Sigmoid colon (tissue), 7 donors: Measurements from ENCODE around the gene SNCB. TPM values are rescaled to one million over a fixed set of nuclear protein-coding genes. Genes with fewer than 3 reads are reported as not detected.
"Not testable (repeated sequence)": the region's sequence is repeated elsewhere in the genome, so short reads cannot be mapped to it uniquely, and the experiment has no call there.

Experiments used
- DNase-seq: peaks from one replicate; pipeline ENCODE4 v3.0.0-alpha.2; 2019
- H3K27ac ChIP-seq, 4 donors: fragments of 200-600 bp; sonication (generic); one replicate each; pipeline ENCODE4 v1.5.1; 2016 to 2019; ENCODE audit warnings: mild to moderate bottlenecking in 1 of 4
- H3K27me3 ChIP-seq, 3 donors: fragments of 200-600 bp; sonication (generic); one replicate each; pipeline ENCODE4 v1.5.1; 2019; ENCODE audit warnings: mild to moderate bottlenecking in 1 of 3
- H3K36me3 ChIP-seq, 4 donors: fragments of 200-600 bp; sonication (generic); one replicate each; pipeline ENCODE4 v1.5.1; 2016 to 2019
- H3K4me1 ChIP-seq, 4 donors: fragments of 200-600 bp; sonication (generic); one replicate each; pipeline ENCODE4 v1.5.1; 2017 to 2019
- H3K4me3 ChIP-seq, 4 donors: fragments of 200-600 bp; sonication (generic); one replicate each; pipeline ENCODE4 v1.5.1; 2017 to 2019; ENCODE audit warnings: mild to moderate bottlenecking in 2 of 4, moderate library complexity in 1 of 4
- H3K9me3 ChIP-seq, 4 donors: fragments of 200-600 bp in 3 of 4; sonication (generic) in 3 of 4; one replicate each; pipeline versions ENCODE4 v1.5.1 to v1.6.1; 2013 to 2019
- EP300 ChIP-seq, 4 donors: sonication (generic); formaldehyde crosslinking; IDR thresholded peaks; one replicate each; pipeline ENCODE4 v1.6.1; 2017; ENCODE audit warnings: antibody characterized with exemption in 4 of 4
- POLR2A ChIP-seq, 2 donors: fragments of 450-650 bp; IDR thresholded peaks; one replicate each; pipeline ENCODE4 v1.6.1; 2016; ENCODE audit warnings: antibody characterized with exemption in 2 of 2, mild to moderate bottlenecking in 2 of 2, moderate library complexity in 2 of 2
- POLR2AphosphoS5 ChIP-seq, 4 donors: sonication (generic); formaldehyde crosslinking; IDR thresholded peaks; one replicate each; pipeline ENCODE4 v1.6.1; 2017; ENCODE audit warnings: antibody characterized with exemption in 4 of 4
- WGBS, 2 donors: extraction: QIAGEN DNeasy Blood & Tissue Kit; methylation state at CpG; one replicate each; pipeline ENCODE4 v1.1.7; 2013; 5-methylcytosine and 5-hydroxymethylcytosine counted together
- intact Hi-C: fragments of 100-400 bp; cut with DNase I; formaldehyde crosslinking; loops from one replicate; pipeline ENCODE4 v1.15.1; 2023
- polyA plus RNA-seq, 3 donors: library from polyadenylated mRNA; stranded (reverse); fragments of 200-250 nt; gene quantifications; one replicate each; pipeline ENCODE4 v1.2.3, GENCODE V29; 2013
- total RNA-seq, 4 donors: library from RNA; depleted of rRNA; stranded (reverse); fragments of >200 nt; gene quantifications; one replicate each; pipeline ENCODE4 v1.1.0, GENCODE V29; 2016
- TF ChIP-seq, protein P1 (sequence below), 4 experiments: fragments of 450-650 bp in 3 of 4; fragments of 200-600 bp in 1 of 4; IDR thresholded peaks; one replicate each; pipeline ENCODE4 v1.5.1; 2016 to 2019; ENCODE audit warnings: antibody characterized with exemption in 4 of 4, mild to moderate bottlenecking in 3 of 4, moderate library complexity in 2 of 4
- donor health status: healthy with polysubstance abuse.
- donor health status: Bipolar disorder and iron deficiency.
- donor health status: healthy.

Gene SNCB
- total and polyA plus RNA-seq, 7 donors, result 0.23 to 2.2 TPM; not detected in 5

DNA sequence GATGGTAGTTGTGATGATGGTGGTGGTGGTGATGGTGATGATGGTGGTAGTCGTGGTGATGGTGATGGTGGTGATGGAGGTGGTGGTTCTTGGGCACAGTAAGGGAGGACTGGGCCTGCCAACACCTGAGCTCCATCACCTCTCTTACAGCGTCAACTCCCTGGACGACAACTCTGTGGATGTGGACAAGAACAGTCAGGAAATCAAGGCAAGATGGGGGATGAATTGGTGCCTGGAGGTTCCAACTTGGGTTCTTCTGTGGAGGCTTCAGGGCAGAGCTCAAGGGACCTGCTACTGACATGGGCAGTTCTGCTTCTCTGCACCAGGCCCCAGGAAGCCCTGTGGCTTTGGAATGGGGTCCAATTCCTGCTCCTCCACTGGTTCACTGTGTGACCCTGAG, 37.8 kb downstream of the SNCB start:
- Histone ChIP-seq H3K4me1 (peaks cover 0 to 13% (median 9%) of the 10 kb centered on the region in 4 donors), H3K4me3 (no peak overlapping the region), H3K27ac (no peak overlapping the region), H3K36me3 (no peaks in the 10 kb centered on the region), H3K9me3 (no peaks in the 10 kb centered on the region), H3K27me3 (peaks cover 5 to 29% (median 8%) of the 10 kb centered on the region in 3 donors)
- TF ChIP-seq POLR2AphosphoS5 (IDR thresholded peaks at IDR 0.05) (no peak), EP300 (IDR thresholded peaks at IDR 0.05) (no peak), POLR2A (IDR thresholded peaks at IDR 0.05) (no peak)
- TF ChIP-seq, protein P1, sequence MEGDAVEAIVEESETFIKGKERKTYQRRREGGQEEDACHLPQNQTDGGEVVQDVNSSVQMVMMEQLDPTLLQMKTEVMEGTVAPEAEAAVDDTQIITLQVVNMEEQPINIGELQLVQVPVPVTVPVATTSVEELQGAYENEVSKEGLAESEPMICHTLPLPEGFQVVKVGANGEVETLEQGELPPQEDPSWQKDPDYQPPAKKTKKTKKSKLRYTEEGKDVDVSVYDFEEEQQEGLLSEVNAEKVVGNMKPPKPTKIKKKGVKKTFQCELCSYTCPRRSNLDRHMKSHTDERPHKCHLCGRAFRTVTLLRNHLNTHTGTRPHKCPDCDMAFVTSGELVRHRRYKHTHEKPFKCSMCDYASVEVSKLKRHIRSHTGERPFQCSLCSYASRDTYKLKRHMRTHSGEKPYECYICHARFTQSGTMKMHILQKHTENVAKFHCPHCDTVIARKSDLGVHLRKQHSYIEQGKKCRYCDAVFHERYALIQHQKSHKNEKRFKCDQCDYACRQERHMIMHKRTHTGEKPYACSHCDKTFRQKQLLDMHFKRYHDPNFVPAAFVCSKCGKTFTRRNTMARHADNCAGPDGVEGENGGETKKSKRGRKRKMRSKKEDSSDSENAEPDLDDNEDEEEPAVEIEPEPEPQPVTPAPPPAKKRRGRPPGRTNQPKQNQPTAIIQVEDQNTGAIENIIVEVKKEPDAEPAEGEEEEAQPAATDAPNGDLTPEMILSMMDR (IDR thresholded peaks at IDR 0.05), result no peak
- no peak for DNase-seq
- intact Hi-C loops, result no loop called here
- 96 to 99% methylated on average over 3 of the region's 3 CpGs for WGBS, 2 donors

DNA sequence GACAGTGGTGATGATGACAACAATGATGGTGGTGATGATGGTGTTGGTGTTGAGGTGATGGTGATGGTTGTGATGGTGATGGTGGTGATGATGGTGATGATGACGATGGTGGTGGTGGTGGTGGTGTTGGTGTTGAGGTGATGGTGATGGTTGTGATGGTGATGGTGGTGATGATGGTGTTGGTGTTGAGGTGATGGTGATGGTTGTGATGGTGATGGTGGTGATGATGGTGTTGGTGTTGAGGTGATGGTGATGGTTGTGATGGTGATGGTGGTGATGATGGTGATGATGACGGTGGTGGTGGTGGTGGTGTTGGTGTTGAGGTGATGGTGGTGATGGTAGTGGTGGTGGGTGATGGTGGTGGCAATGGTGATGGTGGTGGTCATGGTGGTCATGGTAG, 38.7 kb downstream of the SNCB start:
- intact Hi-C loops, H3K9me3 ChIP-seq: not testable (repeated sequence)
- WGBS, 2 donors, result 59 to 80% methylated on average over 2 of the region's 2 CpGs

DNA sequence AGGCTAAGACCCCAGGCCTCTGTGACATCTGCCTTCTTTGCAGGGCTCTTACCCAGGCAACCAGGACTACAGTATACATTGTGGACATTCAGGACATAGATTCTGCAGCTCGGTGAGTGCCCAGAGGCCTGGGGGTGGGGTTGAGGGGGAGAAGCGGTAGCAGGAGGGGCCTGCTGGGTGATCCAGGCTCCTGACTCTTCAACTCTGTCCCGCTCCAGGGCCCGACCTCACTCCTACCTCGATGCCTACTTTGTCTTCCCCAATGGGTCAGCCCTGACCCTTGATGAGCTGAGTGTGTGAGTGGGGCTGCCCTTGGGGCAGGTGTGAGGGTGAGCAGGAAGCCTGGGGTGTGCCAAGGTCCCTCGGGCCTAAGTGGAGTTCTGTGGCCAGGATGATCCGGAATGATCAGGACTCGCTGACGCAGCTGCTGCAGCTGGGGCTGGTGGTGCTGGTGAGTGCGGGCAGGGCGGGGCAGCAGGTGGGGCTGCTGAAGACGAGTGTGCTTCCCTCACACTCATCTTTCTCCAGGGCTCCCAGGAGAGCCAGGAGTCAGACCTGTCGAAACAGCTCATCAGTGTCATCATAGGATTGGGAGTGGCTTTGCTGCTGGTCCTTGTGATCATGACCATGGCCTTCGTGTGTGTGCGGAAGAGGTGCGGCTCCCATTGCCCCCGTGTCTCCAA, 40.2 kb downstream of the SNCB start:
- H3K27me3 ChIP-seq, result peaks cover 0 to 14% (median 7%) of the 10 kb centered on the region in 3 donors
- WGBS, 2 donors, result 85 to 91% methylated on average over 17 of the region's 17 CpGs
- intact Hi-C loops, result no loop called here

More for the DNA sequence above, 38.7 kb downstream of the SNCB start:
- H3K4me1 ChIP-seq, DNase-seq, H3K4me3 ChIP-seq, H3K36me3 ChIP-seq, H3K27ac ChIP-seq: not testable (repeated sequence)
- H3K27me3 ChIP-seq, result peaks cover 5 to 24% (median 8%) of the 10 kb centered on the region in 3 donors

DNA sequence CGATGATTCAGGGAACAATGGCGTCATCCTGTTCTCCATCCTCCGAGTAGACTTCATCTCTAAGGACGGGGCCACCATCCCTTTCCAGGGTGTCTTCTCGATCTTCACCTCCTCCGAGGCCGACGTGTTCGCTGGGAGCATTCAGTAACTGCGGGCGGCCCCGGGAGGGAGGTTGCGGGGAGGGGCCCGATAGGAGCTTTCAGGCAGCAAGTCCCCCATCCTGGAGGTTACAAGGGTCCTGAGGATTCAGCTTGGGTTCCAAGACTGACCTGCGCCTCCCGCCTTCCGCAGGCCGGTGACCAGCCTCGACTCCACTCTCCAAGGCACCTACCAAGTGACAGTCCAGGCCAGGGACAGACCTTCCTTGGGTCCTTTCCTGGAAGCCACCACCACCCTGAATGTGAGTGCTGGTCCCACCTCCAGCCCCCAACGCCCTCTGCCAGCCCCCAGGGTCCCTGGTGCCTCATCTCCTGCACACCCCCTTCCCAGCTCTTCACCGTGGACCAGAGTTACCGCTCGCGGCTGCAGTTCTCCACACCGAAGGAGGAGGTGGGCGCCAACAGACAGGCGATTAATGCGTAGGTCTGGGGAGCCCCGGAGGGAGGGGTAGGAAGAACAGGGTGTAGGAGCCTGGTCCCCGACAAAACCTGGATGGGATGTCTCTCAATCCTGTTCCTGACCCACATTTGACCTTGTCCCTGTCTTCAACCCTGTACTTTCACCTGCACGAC, 41.1 kb downstream of the SNCB start:
- no peak for TF ChIP-seq EP300 (IDR thresholded peaks at IDR 0.05)
- TF ChIP-seq, protein P1 (IDR thresholded peaks at IDR 0.05), result no peak
- TF ChIP-seq POLR2AphosphoS5 (IDR thresholded peaks at IDR 0.05), result no peak
- TF ChIP-seq POLR2A (IDR thresholded peaks at IDR 0.05), result no peak
- no peak for DNase-seq
- H3K36me3 ChIP-seq, result no peaks in the 10 kb centered on the region

More for the DNA sequence above, 40.2 kb downstream of the SNCB start:
- no peak for DNase-seq
- H3K27ac ChIP-seq, result no peak overlapping the region
- no peaks in the 10 kb centered on the region for H3K36me3 ChIP-seq
- no peak overlapping the region for H3K4me3 ChIP-seq
- H3K9me3 ChIP-seq, result peaks cover 0 to 6% (median 3%) of the 10 kb centered on the region in 4 donors
- H3K4me1 ChIP-seq, result no peaks in the 10 kb centered on the region
- TF ChIP-seq EP300 (IDR thresholded peaks at IDR 0.05) (no peak), POLR2A (IDR thresholded peaks at IDR 0.05) (no peak), POLR2AphosphoS5 (IDR thresholded peaks at IDR 0.05) (no peak)
- TF ChIP-seq, protein P1 (IDR thresholded peaks at IDR 0.05), result no peak

DNA sequence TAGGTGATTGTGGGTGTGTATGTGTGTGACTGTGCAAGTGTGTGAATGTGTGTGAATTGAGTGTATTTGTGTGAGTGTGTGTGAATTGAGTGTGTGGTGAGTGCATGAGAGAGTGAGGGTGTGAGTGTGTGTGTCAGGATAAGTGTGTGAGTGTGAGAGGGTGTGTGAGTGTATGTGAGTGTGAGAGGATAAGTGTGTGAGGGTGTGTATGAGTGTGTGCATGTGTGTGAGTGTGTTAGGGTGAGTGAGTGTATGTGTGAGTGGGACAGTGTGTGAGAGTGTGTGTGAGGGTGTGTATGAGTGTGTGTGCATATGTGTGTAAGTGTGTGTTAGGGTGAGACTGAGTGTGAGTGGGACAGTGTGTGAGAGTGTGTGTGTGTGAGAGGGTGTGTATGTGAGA, 42.0 kb downstream of the SNCB start:
- no peak for DNase-seq
- TF ChIP-seq POLR2A (IDR thresholded peaks at IDR 0.05) (no peak), POLR2AphosphoS5 (IDR thresholded peaks at IDR 0.05) (no peak)
- TF ChIP-seq, protein P1 (IDR thresholded peaks at IDR 0.05), result no peak
- Histone ChIP-seq H3K27me3 (peaks cover 0 to 5% (median 0%) of the 10 kb centered on the region in 3 donors), H3K4me3 (no peak overlapping the region), H3K27ac (no peak overlapping the region), H3K4me1 (no peaks in the 10 kb centered on the region), H3K9me3 (peaks cover 4 to 14% (median 11%) of the 10 kb centered on the region in 4 donors), H3K36me3 (no peaks in the 10 kb centered on the region)
- intact Hi-C loops, result no loop called here

More for the DNA sequence above, 41.1 kb downstream of the SNCB start:
- H3K27ac ChIP-seq, result no peak overlapping the region
- H3K4me3 ChIP-seq, result no peak overlapping the region
- 91 to 95% methylated on average over 31 of the region's 31 CpGs for WGBS, 2 donors
- H3K27me3 ChIP-seq, result peaks cover 0 to 14% (median 0%) of the 10 kb centered on the region in 3 donors
- H3K9me3 ChIP-seq, result peaks cover 4 to 13% (median 11%) of the 10 kb centered on the region in 4 donors
- intact Hi-C loops, result no loop called here
- no peaks in the 10 kb centered on the region for H3K4me1 ChIP-seq
